Measurements from ENCODE around the gene BBLN. TPM values are rescaled to one million over a fixed set of nuclear protein-coding genes. Genes with fewer than 3 reads are reported as not detected.

The BBLN gene
- total and polyA plus RNA-seq, 7 donors, result 111 to 273 (median 158) TPM

- 86 to 87% methylated on average over 14 of the region's 14 CpGs for WGBS, 2 donors
- TF ChIP-seq CTCF (IDR thresholded peaks at IDR 0.05), result no peak
- TF ChIP-seq POLR2A (IDR thresholded peaks at IDR 0.05), result no peak
- no peak for TF ChIP-seq POLR2AphosphoS5 (IDR thresholded peaks at IDR 0.05)
- TF ChIP-seq EP300 (IDR thresholded peaks at IDR 0.05), result no peak
- no peaks in the 10 kb centered on the region for H3K9me3 ChIP-seq
- peaks cover 0 to 15% (median 3%) of the 10 kb centered on the region in 4 donors for H3K36me3 ChIP-seq
- peak overlapping the region in 1 of 4 donors; percentile 96 for H3K4me3 ChIP-seq
- intact Hi-C loops (cut with DNase I), result loop anchor here (5.0 kb wide), 2 partner anchors 66 to 84 kb away; partner anchors contain the start of genes GOLGA2, PTGES2 and SWI5
- no peaks in the 10 kb centered on the region for H3K27me3 ChIP-seq
- peak overlapping the region; percentile 87 to 96 (median 93) for H3K27ac ChIP-seq
- peaks cover 0 to 31% (median 22%) of the 10 kb centered on the region in 4 donors for H3K4me1 ChIP-seq
- DNase-seq, result no peak
Observed at GRCh38 chr9:128193469-128194096, 33.5 kb downstream of the BBLN start.

- Histone ChIP-seq H3K27me3 (peaks cover 6 to 15% (median 12%) of the 10 kb centered on the region in 3 donors), H3K4me3 (no peak overlapping the region), H3K27ac (no peak overlapping the region), H3K9me3 (no peaks in the 10 kb centered on the region), H3K4me1 (peaks cover 0 to 15% (median 13%) of the 10 kb centered on the region in 4 donors), H3K36me3 (no peaks in the 10 kb centered on the region)
- DNase-seq, result no peak
- TF ChIP-seq POLR2AphosphoS5 (IDR thresholded peaks at IDR 0.05), result no peak
- TF ChIP-seq POLR2A (IDR thresholded peaks at IDR 0.05), result no peak
- TF ChIP-seq EP300 (IDR thresholded peaks at IDR 0.05), result no peak
- no peak for TF ChIP-seq CTCF (IDR thresholded peaks at IDR 0.05)
- 78 to 89% methylated on average over 13 of the region's 13 CpGs for WGBS, 2 donors
- intact Hi-C loops (cut with DNase I), result no loop called here
Observed at GRCh38 chr9:128201441-128202369, 41.6 kb downstream of the BBLN start.

GRCh38 chr9:128202648-128203023 is 42.6 kb downstream of the BBLN start:
- peaks cover 0 to 15% (median 13%) of the 10 kb centered on the region in 4 donors for H3K4me1 ChIP-seq
- H3K27me3 ChIP-seq, result peaks cover 6 to 15% (median 12%) of the 10 kb centered on the region in 3 donors
- TF ChIP-seq CTCF (IDR thresholded peaks at IDR 0.05), result no peak
- no peak for TF ChIP-seq POLR2AphosphoS5 (IDR thresholded peaks at IDR 0.05)
- no peak for TF ChIP-seq EP300 (IDR thresholded peaks at IDR 0.05)
- TF ChIP-seq POLR2A (IDR thresholded peaks at IDR 0.05), result no peak
- no peaks in the 10 kb centered on the region for H3K9me3 ChIP-seq
- intact Hi-C loops (cut with DNase I), result no loop called here
- peak overlapping the region in 1 of 4 donors; percentile 70 for H3K4me3 ChIP-seq
- H3K27ac ChIP-seq, result peak overlapping the region in 1 of 4 donors; percentile 52
- WGBS, 2 donors, result 11 to 26% methylated on average over 2 of the region's 2 CpGs
- DNase-seq, result no peak
- H3K36me3 ChIP-seq, result no peaks in the 10 kb centered on the region

GRCh38 chr9:128203024-128203706 is 43.1 kb downstream of the BBLN start, which contains the start of gene DNM1:
DNM1 (plus strand) TSS chr9:128203379; CDS start chr9:128203471, 92 bp downstream.
- no peaks in the 10 kb centered on the region for H3K36me3 ChIP-seq
- TF ChIP-seq CTCF (IDR thresholded peaks at IDR 0.05) (peak in 3 of 4 experiments; percentile 16 to 94 (median 20)), POLR2AphosphoS5 (IDR thresholded peaks at IDR 0.05) (peak in 2 of 4 donors; percentile 24 to 40), EP300 (IDR thresholded peaks at IDR 0.05) (no peak), POLR2A (IDR thresholded peaks at IDR 0.05) (no peak)
- peak within 1 kb of the TSS; percentile 25 to 69 (median 51) for H3K27ac ChIP-seq
- peaks cover 0 to 15% (median 13%) of the 10 kb centered on the region in 4 donors for H3K4me1 ChIP-seq
- no peaks in the 10 kb centered on the region for H3K9me3 ChIP-seq
- intact Hi-C loops (cut with DNase I), result no loop called here
- WGBS, 2 donors, result 1% methylated on average over 72 of the region's 72 CpGs
- peak within 1 kb of the TSS; percentile 33 to 70 (median 57) for H3K4me3 ChIP-seq
- peaks cover 6 to 15% (median 12%) of the 10 kb centered on the region in 3 donors for H3K27me3 ChIP-seq
- DNase-seq, result no peak

Measured in sigmoid colon (tissue), 7 donors.